Measurements from ENCODE around the gene SLC44A1. TPM values are rescaled to one million over a fixed set of nuclear protein-coding genes. Genes with fewer than 3 reads are reported as not detected.

SLC44A1 gene
- total and polyA plus RNA-seq, 2 experiments from 2014 or later = 30.4 to 52.6 TPM

GRCh38 chr9:105257809-105258208 lies 13.4 kb downstream of the SLC44A1 start:
- no peaks in the 10 kb centered on the region for H3F3A ChIP-seq (ENCODE audit: insufficient read depth)
- H3K27me3 ChIP-seq (replicated peaks; ENCODE audit: insufficient read depth) = no peaks in the 10 kb centered on the region
- DNase-seq = no peak
- peaks cover 15% of the 10 kb centered on the region; the same call in 1 of the 2 replicates for H3K4me1 ChIP-seq (ENCODE audit: insufficient read depth)
- H3K9me3 ChIP-seq (ENCODE audit: low read depth) = no peaks in the 10 kb centered on the region
- H4K20me1 ChIP-seq (ENCODE audit: insufficient read depth) = no peaks in the 10 kb centered on the region
- no peak overlapping the region for H2AFZ ChIP-seq
- H3K9me2 ChIP-seq (ENCODE audit: insufficient read depth) = no peaks in the 10 kb centered on the region
- H3K36me3 ChIP-seq (ENCODE audit: low read depth) = no peaks in the 10 kb centered on the region
- H3K79me2 ChIP-seq (ENCODE audit: insufficient read depth) = peaks cover 97% of the 10 kb centered on the region
- in situ Hi-C loops (cut with MboI) = no loop called here
- no peak overlapping the region for H3K27ac ChIP-seq
- no peak overlapping the region for H3K9ac ChIP-seq
- 83 to 89% methylated on average over 2 of the region's 2 CpGs for WGBS, 2 experiments (ENCODE audit: low coverage in 1 of 2, low lambda C conversion rate in 2 of 2, missing lambda C conversion rate in 2 of 2)
- no peak overlapping the region for H3K4me3 ChIP-seq
- no peak for TF ChIP-seq EZH2 (IDR thresholded peaks at IDR 0.05; ENCODE audit: insufficient read depth, poor library complexity, severe bottlenecking)
- no peak for TF ChIP-seq EZH2phosphoT487 (IDR thresholded peaks at IDR 0.05; ENCODE audit: insufficient read depth, low read depth)
- no peak overlapping the region for H3K4me2 ChIP-seq (ENCODE audit: unreplicated experiment)

DNA sequence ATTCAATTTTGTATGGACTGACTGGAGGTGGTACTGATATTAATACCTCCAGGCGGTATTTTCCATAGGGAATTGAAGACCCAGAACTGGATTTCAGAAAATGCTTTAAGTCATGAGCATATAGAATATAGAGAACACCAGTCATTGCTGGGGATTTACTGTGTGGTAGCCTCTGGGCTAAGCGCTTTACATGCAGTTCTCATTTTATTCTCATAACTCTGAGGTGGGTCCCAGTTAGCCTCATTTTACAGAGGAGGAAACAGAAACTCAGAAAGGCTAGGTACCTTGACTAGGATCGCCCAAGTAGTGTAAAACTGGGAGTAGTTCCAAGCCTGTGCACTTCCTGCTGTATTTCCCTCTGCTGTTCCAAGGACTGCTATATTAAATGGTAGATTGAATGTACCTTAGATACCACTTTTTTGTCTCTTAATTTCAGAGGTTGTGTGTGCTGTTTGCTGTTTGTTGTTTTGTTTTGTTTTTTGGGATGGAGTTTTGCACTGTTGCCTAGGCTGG lies 13.8 kb downstream of the SLC44A1 start:
- H3K79me2 ChIP-seq (ENCODE audit: insufficient read depth) = peaks cover 97% of the 10 kb centered on the region
- H3K27me3 ChIP-seq (replicated peaks; ENCODE audit: insufficient read depth) = no peaks in the 10 kb centered on the region
- in situ Hi-C loops (cut with MboI) = no loop called here
- no peak overlapping the region for H2AFZ ChIP-seq
- H3K4me3 ChIP-seq = no peak overlapping the region
- no peaks in the 10 kb centered on the region for H3F3A ChIP-seq (ENCODE audit: insufficient read depth)
- no peaks in the 10 kb centered on the region for H3K36me3 ChIP-seq (ENCODE audit: low read depth)
- H3K9ac ChIP-seq = no peak overlapping the region
- H4K20me1 ChIP-seq (ENCODE audit: insufficient read depth) = no peaks in the 10 kb centered on the region
- TF ChIP-seq EZH2phosphoT487 (IDR thresholded peaks at IDR 0.05; ENCODE audit: insufficient read depth, low read depth) = no peak
- TF ChIP-seq EZH2 (IDR thresholded peaks at IDR 0.05; ENCODE audit: insufficient read depth, poor library complexity, severe bottlenecking) = no peak
- H3K27ac ChIP-seq = no peak overlapping the region
- peaks cover 15% of the 10 kb centered on the region; the same call in 1 of the 2 replicates for H3K4me1 ChIP-seq (ENCODE audit: insufficient read depth)
- WGBS, 2 experiments (ENCODE audit: low coverage in 1 of 2, low lambda C conversion rate in 2 of 2, missing lambda C conversion rate in 2 of 2) = 98% methylated on average over 3 of the region's 3 CpGs
- no peak overlapping the region for H3K4me2 ChIP-seq (ENCODE audit: unreplicated experiment)
- no peaks in the 10 kb centered on the region for H3K9me2 ChIP-seq (ENCODE audit: insufficient read depth)
- no peaks in the 10 kb centered on the region for H3K9me3 ChIP-seq (ENCODE audit: low read depth)
- no peak for DNase-seq

GRCh38 chr9:105259274-105259673 lies 14.8 kb downstream of the SLC44A1 start:
- WGBS, 2 experiments (ENCODE audit: low coverage in 1 of 2, low lambda C conversion rate in 2 of 2, missing lambda C conversion rate in 2 of 2) = 71 to 79% methylated on average over 2 of the region's 2 CpGs
- no peak for DNase-seq
- no peak overlapping the region for H2AFZ ChIP-seq
- no peak overlapping the region for H3K9ac ChIP-seq
- no peaks in the 10 kb centered on the region for H3K9me2 ChIP-seq (ENCODE audit: insufficient read depth)
- H3K79me2 ChIP-seq (ENCODE audit: insufficient read depth) = peaks cover 95% of the 10 kb centered on the region
- H3K9me3 ChIP-seq (ENCODE audit: low read depth) = no peaks in the 10 kb centered on the region
- no peaks in the 10 kb centered on the region for H4K20me1 ChIP-seq (ENCODE audit: insufficient read depth)
- no peak for TF ChIP-seq EZH2phosphoT487 (IDR thresholded peaks at IDR 0.05; ENCODE audit: insufficient read depth, low read depth)
- TF ChIP-seq EZH2 (IDR thresholded peaks at IDR 0.05; ENCODE audit: insufficient read depth, poor library complexity, severe bottlenecking) = no peak
- H3K4me1 ChIP-seq (ENCODE audit: insufficient read depth) = peaks cover 18% of the 10 kb centered on the region; the same call in 1 of the 2 replicates
- no peak overlapping the region for H3K4me2 ChIP-seq (ENCODE audit: unreplicated experiment)
- no peaks in the 10 kb centered on the region for H3F3A ChIP-seq (ENCODE audit: insufficient read depth)
- in situ Hi-C loops (cut with MboI) = no loop called here
- H3K27ac ChIP-seq = no peak overlapping the region
- no peaks in the 10 kb centered on the region for H3K27me3 ChIP-seq (replicated peaks; ENCODE audit: insufficient read depth)
- H3K4me3 ChIP-seq = no peak overlapping the region
- H3K36me3 ChIP-seq (ENCODE audit: low read depth) = no peaks in the 10 kb centered on the region

- no peaks in the 10 kb centered on the region for H3K27me3 ChIP-seq (replicated peaks; ENCODE audit: insufficient read depth)
- no peaks in the 10 kb centered on the region for H3F3A ChIP-seq (ENCODE audit: insufficient read depth)
- H3K4me3 ChIP-seq = no peak overlapping the region
- TF ChIP-seq EZH2 (IDR thresholded peaks at IDR 0.05; ENCODE audit: insufficient read depth, poor library complexity, severe bottlenecking) (no peak), EZH2phosphoT487 (IDR thresholded peaks at IDR 0.05; ENCODE audit: insufficient read depth, low read depth) (no peak)
- no peaks in the 10 kb centered on the region for H3K9me3 ChIP-seq (ENCODE audit: low read depth)
- DNase-seq = no peak
- in situ Hi-C loops (cut with MboI) = no loop called here
- H3K4me2 ChIP-seq (ENCODE audit: unreplicated experiment) = no peak overlapping the region
- peaks cover 23% of the 10 kb centered on the region; the same call in 1 of the 2 replicates for H3K4me1 ChIP-seq (ENCODE audit: insufficient read depth)
- H3K79me2 ChIP-seq (ENCODE audit: insufficient read depth) = peaks cover 95% of the 10 kb centered on the region
- H3K9ac ChIP-seq = no peak overlapping the region
- H2AFZ ChIP-seq = no peak overlapping the region
- H3K9me2 ChIP-seq (ENCODE audit: insufficient read depth) = no peaks in the 10 kb centered on the region
- H3K36me3 ChIP-seq (ENCODE audit: low read depth) = no peaks in the 10 kb centered on the region
- no peaks in the 10 kb centered on the region for H4K20me1 ChIP-seq (ENCODE audit: insufficient read depth)
- no peak overlapping the region for H3K27ac ChIP-seq
Observed at GRCh38 chr9:105259731-105260612, 15.5 kb downstream of the SLC44A1 start.

Data from GM23248 (cell line).